Fibroblast of lung (primary cell): ENCODE data around the gene ALG2.

Experiments
- CTCF ChIP-seq, 2 donors: IDR thresholded peaks in 1 of 2; conservative IDR thresholded peaks in 1 of 2; 1 replicate in 1 of 2; 2 replicates in 1 of 2; pipeline ENCODE4 v1.5.1; 2011 to 2012; ENCODE audit warnings: low read length in 2 of 2, control low read depth in 1 of 2, inconsistent platforms in 1 of 2, low read depth in 1 of 2, mild to moderate bottlenecking in 1 of 2
- EZH2 ChIP-seq: IDR thresholded peaks from 2 replicates; pipeline ENCODE4 v1.5.1; 2012; ENCODE audit warnings: low read length, control low read depth, mild to moderate bottlenecking; ENCODE audit errors: missing control alignments

GRCh38 chr9:99251157-99251556 is 29.4 kb upstream of the ALG2 start:
- TF ChIP-seq CTCF (conservative IDR thresholded peaks at IDR 0.05 in 1 of 2, IDR thresholded peaks at IDR 0.05 in 1 of 2; ENCODE audit: low read depth in 1 of 2, low read length in 2 of 2) (no peak), EZH2 (no peak)
